OCI-LY1 (cell line): ENCODE data around the gene CTIF.

Experiments used
- CTCF ChIP-seq: fragments of 200-600 bp; sonication (generic), shearing (Covaris generic); IDR thresholded peaks from 2 replicates; pipeline ENCODE4 v1.5.1; 2017; ENCODE audit warnings: mild to moderate bottlenecking, antibody characterized with exemption, low read length, moderate library complexity, mixed read lengths
- EZH2 ChIP-seq: fragments of 200-600 bp; sonication (generic), shearing (Covaris generic); IDR thresholded peaks from 2 replicates; pipeline ENCODE4 v1.8.0; 2017; ENCODE audit warnings: borderline replicate concordance, mixed run types, mild to moderate bottlenecking, antibody characterized with exemption, low read length, moderate library complexity, mixed read lengths

DNA sequence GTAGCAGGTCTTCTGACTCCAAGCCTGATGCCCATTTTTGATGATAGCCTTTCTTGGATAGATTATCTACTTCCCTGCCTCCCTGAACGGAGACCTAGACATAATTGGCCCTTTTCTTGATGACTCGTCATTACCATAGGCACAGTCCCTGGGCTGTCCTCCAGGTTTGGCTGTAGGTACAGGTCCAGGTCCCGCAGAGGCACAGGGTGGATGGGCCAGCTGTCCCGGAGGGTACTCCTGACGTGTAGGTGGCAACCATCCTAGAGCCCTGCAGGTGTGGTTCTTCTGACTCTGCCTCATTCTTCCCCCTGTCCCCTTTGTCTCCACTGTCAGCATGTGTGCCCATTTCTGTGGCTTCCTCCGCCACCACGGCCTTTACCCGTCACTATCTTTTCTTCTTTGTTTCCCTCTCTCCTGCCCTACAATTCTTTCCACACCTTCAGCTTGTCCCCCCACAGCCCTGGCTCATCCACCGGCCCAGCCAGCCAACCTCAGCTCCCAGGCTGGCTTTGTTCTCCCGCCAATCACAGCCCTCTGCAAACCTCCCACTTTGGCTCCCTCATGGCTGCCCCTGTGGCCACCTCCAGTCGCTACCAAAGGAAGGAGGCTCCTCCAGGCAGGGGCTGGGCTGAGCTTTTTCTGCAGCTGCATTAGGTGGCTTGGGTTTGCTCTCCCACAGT is 309.1 kb downstream of the CTIF start:
- TF ChIP-seq CTCF, result no peak
- no peak for TF ChIP-seq EZH2
